Measurements from ENCODE around the gene URAD. TPM values are rescaled to one million over a fixed set of nuclear protein-coding genes. Genes with fewer than 3 reads are reported as not detected.
A peak's percentile ranks its signal among the peaks of the same experiment; 100 is the strongest.

URAD gene
- total RNA-seq, 1 donor from 2014 or later: not detected

DNA sequence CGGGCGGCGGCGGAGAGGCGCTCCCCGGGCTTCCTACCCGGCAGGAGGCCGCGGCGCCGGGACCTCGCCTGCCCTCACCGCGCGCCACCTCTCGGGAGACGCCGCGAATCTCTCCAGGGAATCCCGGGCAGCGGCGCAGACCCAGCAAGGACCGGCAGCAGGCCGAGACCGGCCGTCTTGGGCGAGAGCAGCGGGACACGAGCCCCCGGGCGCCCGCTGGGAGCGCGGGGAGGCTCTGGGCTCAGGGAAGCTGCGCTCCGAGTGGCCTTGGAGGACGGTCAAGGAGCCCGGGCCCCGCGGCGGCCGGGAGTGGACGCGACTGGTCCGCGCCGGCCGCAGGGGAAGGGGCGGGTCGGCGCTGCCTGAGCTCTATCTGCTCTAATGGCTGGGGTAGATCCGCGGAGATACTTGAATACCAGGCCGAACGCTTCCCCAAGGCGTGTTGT is 34.1 kb downstream of the URAD start:
- Histone ChIP-seq H3K4me3 (peak overlapping the region; percentile 54), H3K9me3 (no peaks in the 10 kb centered on the region), H3K27ac (peak overlapping the region; percentile 39), H3K27me3 (ENCODE audit: low read depth) (peaks cover 81% of the 10 kb centered on the region), H3K36me3 (no peaks in the 10 kb centered on the region), H3K4me1 (peaks cover 23% of the 10 kb centered on the region)
- intact Hi-C loops (cut with DNase I): no loop called here
- TF ChIP-seq CTCF (IDR thresholded peaks at IDR 0.05): no peak
- DNase-seq (no peak), ATAC-seq (peak; percentile 63 to 72)

GRCh38 chr13:27953676-27954405 is 34.7 kb downstream of the URAD start:
- ATAC-seq: peak; percentile 97 to 98
- Histone ChIP-seq H3K36me3 (no peaks in the 10 kb centered on the region), H3K4me3 (peak overlapping the region; percentile 54), H3K9me3 (no peaks in the 10 kb centered on the region), H3K27me3 (ENCODE audit: low read depth) (peaks cover 78% of the 10 kb centered on the region), H3K4me1 (peaks cover 23% of the 10 kb centered on the region), H3K27ac (peak overlapping the region; percentile 39)
- peak; percentile 87 for TF ChIP-seq CTCF (IDR thresholded peaks at IDR 0.05)
- intact Hi-C loops (cut with DNase I): no loop called here
- peak; percentile 86 for DNase-seq

- intact Hi-C loops (cut with DNase I): no loop called here
- ATAC-seq (peak; percentile 54 to 66), DNase-seq (no peak)
- Histone ChIP-seq H3K4me1 (peaks cover 23% of the 10 kb centered on the region), H3K27me3 (ENCODE audit: low read depth) (peaks cover 73% of the 10 kb centered on the region), H3K4me3 (peak overlapping the region; percentile 54), H3K27ac (peak overlapping the region; percentile 39), H3K9me3 (no peaks in the 10 kb centered on the region), H3K36me3 (no peaks in the 10 kb centered on the region)
- no peak for TF ChIP-seq CTCF (IDR thresholded peaks at IDR 0.05)
These were observed 35.4 kb downstream of the URAD start for GRCh38 chr13:27952876-27953675.

GRCh38 chr13:27942972-27943371 is 45.5 kb downstream of the URAD start:
- H3K4me3 ChIP-seq: no peak overlapping the region
- ATAC-seq (no peak), DNase-seq (no peak)
- no peaks in the 10 kb centered on the region for H3K36me3 ChIP-seq
- TF ChIP-seq CTCF (IDR thresholded peaks at IDR 0.05): no peak
- intact Hi-C loops (cut with DNase I): no loop called here
- no peaks in the 10 kb centered on the region for H3K4me1 ChIP-seq
- peaks cover 14% of the 10 kb centered on the region for H3K27me3 ChIP-seq (ENCODE audit: low read depth)
- H3K9me3 ChIP-seq: peaks cover 4% of the 10 kb centered on the region
- H3K27ac ChIP-seq: no peak overlapping the region

- intact Hi-C loops (cut with DNase I): no loop called here
- Histone ChIP-seq H3K4me1 (no peaks in the 10 kb centered on the region), H3K27ac (no peak overlapping the region), H3K9me3 (no peaks in the 10 kb centered on the region), H3K36me3 (no peaks in the 10 kb centered on the region), H3K4me3 (no peak overlapping the region), H3K27me3 (ENCODE audit: low read depth) (peaks cover 49% of the 10 kb centered on the region)
- no peak for ATAC-seq
- TF ChIP-seq CTCF (IDR thresholded peaks at IDR 0.05): no peak
- no peak for DNase-seq
These were observed 54.7 kb downstream of the URAD start for GRCh38 chr13:27933580-27934328.
